Stimulated activated CD4-positive, alpha-beta T cell treated with anti-CD3 and anti-CD28 coated beads, Interleukin-4, amount 100 ng/mL, for 1 hour (primary cell): ENCODE measurements around the gene RBM23.

Experiments
- DNase-seq: peaks from one replicate; pipeline ENCODE4 v3.0.0-alpha.2; 2020

RBM23 gene

DNA sequence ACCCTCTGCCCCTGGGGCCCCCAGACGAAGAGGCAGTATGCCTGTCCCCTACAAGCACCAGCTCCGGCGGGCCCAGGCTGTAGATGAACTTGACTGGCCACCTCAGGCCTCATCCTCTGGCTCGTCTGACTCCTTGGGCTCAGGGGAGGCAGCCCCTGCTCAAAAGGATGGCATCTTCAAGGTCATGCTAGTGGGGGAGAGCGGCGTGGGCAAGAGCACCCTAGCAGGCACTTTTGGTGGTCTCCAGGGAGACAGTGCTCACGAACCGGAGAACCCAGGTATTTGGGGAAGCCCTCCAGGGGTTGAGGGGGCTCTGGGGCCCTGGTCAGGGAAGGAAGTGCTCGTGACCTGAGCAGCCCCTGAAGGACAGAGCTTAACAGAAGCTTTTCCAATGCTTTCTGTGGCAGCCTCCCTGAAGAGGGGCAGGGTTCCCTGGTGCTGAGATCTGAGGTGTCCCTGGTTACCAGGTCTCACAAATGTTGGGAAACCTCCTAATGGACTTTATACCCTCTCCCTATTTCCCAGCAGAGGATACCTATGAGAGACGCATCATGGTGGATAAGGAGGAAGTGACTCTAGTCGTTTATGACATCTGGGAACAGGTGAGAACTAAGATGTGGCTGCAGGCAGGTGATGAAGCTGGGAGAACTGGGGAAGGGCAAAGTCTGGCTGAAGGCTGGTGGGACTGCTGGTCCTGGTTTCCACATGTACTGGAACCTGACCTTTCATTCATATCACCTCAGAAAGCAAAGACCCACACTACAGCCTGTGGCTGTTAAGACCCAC lies 34.0 kb downstream of the RBM23 start:
- no peak for DNase-seq

DNA sequence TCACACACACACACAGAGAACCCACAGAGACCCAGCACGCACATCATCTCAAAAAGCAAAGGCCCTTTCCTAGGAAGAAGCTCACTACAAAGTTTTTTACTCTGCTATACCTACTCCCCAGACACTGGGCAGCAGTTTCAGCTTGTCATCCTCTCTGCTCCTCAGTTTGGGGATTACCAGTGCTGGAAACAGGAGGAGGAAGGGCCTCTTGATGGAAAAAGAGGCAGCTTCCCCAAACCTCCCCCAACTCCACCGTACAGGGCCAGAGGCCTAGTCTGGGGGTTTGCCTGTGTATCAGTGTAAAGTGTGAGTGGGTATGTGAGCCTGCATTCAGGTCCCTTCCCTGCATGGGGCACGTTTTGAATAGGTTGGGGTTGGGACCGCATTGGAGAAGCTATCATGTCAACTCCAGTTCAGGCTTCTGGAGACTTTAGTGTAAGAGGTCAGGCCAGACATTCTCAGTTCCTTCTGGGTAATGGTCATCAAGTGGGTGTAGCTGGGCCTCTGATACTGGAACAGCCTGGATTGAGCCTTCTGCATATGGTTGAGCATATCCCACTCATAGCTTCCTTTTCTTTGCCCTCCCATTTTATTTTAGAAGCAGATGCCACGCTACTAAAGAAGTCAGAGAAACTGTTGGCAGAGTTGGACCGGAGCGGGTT lies 34.7 kb downstream of the RBM23 start:
- DNase-seq: no peak

- DNase-seq: no peak
Observed at GRCh38 chr14:22883173-22883976, 35.6 kb downstream of the RBM23 start, which contains the start of gene REM2. TSS of gene REM2 (plus strand) at chr14:22883222. CDS start at chr14:22883288, 66 bp downstream.

GRCh38 chr14:22882529-22883172 lies 36.3 kb downstream of the RBM23 start:
- peak; percentile 40 for DNase-seq

GRCh38 chr14:22882064-22882463 lies 36.9 kb downstream of the RBM23 start:
- DNase-seq: no peak

DNA sequence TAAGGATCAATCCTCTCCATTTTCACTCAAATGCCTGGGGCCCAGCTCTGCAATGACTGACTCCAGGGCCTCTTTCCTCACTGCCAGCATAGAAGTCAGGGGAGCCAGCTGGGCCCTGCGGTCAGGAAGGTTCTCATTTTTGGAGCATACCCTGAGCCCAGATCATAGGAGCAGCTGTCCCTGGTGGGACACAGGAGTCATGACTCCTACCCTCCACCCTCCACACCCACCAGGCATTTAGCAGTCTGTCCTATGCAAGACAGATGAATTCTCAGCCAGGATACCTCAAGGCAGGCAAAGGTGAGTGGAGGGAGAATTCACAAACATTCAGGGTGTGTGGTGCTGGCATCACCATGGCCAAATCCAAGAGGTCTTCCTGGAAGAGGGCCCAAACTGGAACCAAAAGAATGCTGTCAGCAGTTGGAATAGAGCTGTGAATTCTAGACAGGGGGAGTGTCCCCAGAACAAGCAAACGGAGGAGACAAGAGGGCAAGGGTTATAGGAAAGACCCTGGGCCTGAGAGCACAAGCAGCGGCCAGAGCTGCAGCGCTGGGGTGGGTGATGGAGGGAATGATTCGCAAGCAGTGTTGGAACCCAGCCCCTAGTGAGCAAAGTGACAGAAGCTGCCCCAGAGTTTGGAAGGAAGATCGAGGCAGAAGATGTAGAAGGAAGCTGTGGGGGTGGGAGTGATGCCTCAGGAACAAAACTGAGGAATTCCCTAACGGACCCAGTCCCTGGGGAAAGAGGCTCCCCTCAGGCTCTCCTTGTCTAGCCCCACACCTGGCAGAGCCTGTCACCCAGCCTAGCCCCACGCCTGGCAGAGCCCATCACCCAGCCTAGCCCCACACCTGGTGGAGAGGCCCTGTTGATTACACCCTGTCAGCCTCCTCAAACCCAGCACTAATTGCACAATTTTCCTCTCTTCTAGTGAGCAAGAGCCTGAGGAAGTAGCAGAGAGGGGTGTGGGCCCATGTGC lies 40.4 kb downstream of the RBM23 start:
- no peak for DNase-seq

GRCh38 chr14:22877000-22877501 lies 41.9 kb downstream of the RBM23 start:
- no peak for DNase-seq

DNA sequence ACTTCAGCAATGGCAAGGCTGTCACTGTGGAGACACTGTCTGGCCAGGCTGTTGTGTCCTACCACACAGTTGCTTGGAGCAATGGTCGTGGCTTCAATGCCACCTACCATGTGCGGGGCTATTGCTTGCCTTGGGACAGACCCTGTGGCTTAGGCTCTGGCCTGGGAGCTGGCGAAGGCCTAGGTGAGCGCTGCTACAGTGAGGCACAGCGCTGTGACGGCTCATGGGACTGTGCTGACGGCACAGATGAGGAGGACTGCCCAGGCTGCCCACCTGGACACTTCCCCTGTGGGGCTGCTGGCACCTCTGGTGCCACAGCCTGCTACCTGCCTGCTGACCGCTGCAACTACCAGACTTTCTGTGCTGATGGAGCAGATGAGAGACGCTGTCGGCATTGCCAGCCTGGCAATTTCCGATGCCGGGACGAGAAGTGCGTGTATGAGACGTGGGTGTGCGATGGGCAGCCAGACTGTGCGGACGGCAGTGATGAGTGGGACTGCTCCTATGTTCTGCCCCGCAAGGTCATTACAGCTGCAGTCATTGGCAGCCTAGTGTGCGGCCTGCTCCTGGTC lies 43.1 kb downstream of the RBM23 start:
- no peak for DNase-seq

- no peak for DNase-seq
Observed at GRCh38 chr14:22875003-22875747, 43.8 kb downstream of the RBM23 start.

DNA sequence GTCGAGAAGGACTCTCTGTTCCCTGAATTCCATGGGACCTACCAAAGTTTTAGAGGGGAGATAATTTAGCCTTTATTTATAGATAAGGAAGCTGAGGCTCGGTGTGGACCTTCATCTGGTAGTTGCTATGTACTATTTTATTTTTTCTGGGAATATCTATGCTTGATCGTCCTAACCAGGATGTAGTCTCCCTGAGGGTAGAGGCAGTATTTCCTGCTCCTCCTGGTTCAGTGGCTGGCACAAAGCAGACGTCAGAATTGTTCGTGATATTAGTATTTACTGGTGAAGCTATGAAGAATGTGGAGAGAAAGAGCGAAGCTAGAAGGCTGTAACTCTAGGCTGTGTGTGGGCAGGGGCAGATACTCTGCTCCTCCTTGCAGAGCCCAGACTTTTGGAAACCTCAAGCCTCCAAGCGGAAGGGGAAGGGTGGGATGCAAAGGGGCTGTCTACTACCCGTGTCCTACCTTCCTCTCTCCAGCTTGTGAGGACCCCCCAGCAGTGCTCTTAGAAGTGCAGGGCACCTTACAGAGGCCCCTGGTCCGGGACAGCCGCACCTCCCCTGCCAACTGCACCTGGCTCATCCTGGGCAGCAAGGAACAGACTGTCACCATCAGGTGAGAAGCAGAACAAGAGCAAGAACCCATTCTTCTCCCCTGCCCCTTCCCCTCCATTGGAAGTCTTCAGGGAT lies 46.0 kb downstream of the RBM23 start:
- DNase-seq: no peak

- peak; percentile 74 for DNase-seq
Observed at GRCh38 chr14:22872033-22872832, 46.7 kb downstream of the RBM23 start.

DNA sequence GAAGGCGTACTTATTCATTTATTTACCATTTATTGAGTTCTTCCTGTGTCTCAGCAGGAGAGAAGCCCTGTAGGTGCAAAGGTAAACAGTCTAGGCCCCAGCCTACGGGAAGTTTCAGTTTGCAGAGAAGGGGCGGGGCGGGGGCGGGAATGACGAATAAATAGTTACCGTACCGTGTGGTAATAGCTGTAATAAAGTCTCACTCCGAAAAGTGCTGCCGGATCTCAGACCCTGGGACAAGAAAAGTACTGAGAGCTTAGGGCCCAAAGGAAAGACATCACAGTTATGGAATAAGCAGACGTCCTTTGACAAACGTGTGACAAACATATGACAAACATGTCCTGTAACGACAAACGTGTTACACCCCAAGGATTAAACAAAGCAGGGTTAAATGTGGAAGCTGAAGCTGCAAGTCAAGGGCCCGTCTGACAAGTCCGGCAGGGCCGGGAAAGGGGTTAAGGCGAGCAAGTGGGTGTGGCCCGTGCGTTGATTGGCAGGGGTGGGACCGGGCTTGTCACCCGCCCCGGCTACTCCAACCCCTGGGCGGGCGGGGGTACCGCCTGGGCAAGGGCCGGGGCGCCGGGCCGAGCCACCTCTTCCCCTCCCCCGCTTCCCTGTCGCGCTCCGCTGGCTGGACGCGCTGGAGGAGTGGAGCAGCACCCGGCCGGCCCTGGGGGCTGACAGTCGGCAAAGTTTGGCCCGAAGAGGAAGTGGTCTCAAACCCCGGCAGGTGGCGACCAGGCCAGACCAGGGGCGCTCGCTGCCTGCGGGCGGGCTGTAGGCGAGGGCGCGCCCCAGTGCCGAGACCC lies 47.5 kb downstream of the RBM23 start, which contains the start of gene LRP10:
LRP10 (plus strand) TSS at position 517 of the 809 bp plus-strand sequence. CDS start 564 bp downstream, outside the sequence.
- DNase-seq: peak; percentile 78

GRCh38 chr14:22870811-22871223 lies 48.1 kb downstream of the RBM23 start:
- DNase-seq: no peak

DNA sequence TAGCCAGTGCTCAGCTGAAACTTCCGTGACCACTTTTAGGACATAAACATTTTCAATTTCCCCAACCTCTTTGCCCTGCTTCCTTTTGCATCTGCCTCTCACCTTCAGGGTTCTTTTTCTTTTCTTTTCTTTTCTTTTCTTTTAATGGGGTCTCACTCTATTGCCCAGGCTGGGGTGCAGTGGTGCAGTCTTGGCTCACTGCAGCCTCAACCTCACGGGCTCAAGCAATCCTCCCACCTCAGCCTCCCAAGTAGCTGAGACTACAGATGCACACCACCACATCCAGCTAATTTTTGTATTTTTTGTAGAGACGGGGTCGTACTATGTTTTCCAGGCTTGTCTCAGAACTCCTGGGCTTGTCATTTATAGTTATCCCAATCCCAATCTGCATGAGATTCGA lies 52.1 kb downstream of the RBM23 start:
- DNase-seq: no peak

GRCh38 chr14:22865424-22866405 lies 53.2 kb downstream of the RBM23 start:
- DNase-seq: no peak

- no peak for DNase-seq
Observed at GRCh38 chr14:22864979-22865378, 54.0 kb downstream of the RBM23 start.

- DNase-seq: no peak
Observed at GRCh38 chr14:22861651-22862050, 57.3 kb downstream of the RBM23 start.
